GM23338 (cell line): ENCODE results near the gene LRMDA.

Experiments
- CREB1 ChIP-seq: fragments of 250-450 bp; sonication (Bioruptor Pico); IDR thresholded peaks from 2 replicates; pipeline ENCODE4 v1.5.0; 2020; ENCODE audit warnings: low read depth, mild to moderate bottlenecking, moderate library complexity
- EZH2 ChIP-seq: fragments of 200-600 bp; sonication (generic); IDR thresholded peaks from one replicate; pipeline ENCODE4 v1.8.0; 2017; ENCODE audit warnings: antibody characterized with exemption, mild to moderate bottlenecking, low read depth; ENCODE audit not compliant: unreplicated experiment
- EZH2phosphoT487 ChIP-seq: fragments of 200-600 bp; sonication (generic); IDR thresholded peaks from one replicate; pipeline ENCODE4 v1.8.1; 2018; ENCODE audit warnings: antibody characterized with exemption; ENCODE audit not compliant: unreplicated experiment
- JUNB ChIP-seq: IDR thresholded peaks from one replicate; pipeline ENCODE4 v1.6.1; 2016; ENCODE audit warnings: antibody characterized with exemption; ENCODE audit not compliant: unreplicated experiment
- NANOG ChIP-seq: IDR thresholded peaks from 2 replicates; pipeline ENCODE4 v1.6.1; 2016; ENCODE audit warnings: antibody characterized with exemption, borderline replicate concordance
- POLR2AphosphoS5 ChIP-seq: IDR thresholded peaks from 2 replicates; pipeline ENCODE4 v1.6.1; 2016; ENCODE audit warnings: antibody characterized with exemption, low read depth
- ZNF114 ChIP-seq: fragments of 250-450 bp; sonication (Bioruptor Pico); IDR thresholded peaks from 2 replicates; pipeline ENCODE4 v1.5.0; 2020; ENCODE audit warnings: mild to moderate bottlenecking, moderate library complexity
- ZNF331 ChIP-seq: fragments of 250-450 bp; sonication (Bioruptor Pico); IDR thresholded peaks from 2 replicates; pipeline ENCODE4 v1.5.0; 2020; ENCODE audit warnings: low read depth, mild to moderate bottlenecking, moderate library complexity
- TF ChIP-seq, protein P1 (sequence below), 2 experiments: fragments of 200-600 bp in 1 of 2; sonication (generic) in 1 of 2; conservative IDR thresholded peaks; 2 replicates each; pipeline versions ENCODE4 v1.5.1 to v1.6.1; 2016 to 2017; ENCODE audit warnings: antibody characterized with exemption in 2 of 2, low read depth in 2 of 2, mild to moderate bottlenecking in 2 of 2, moderate library complexity in 1 of 2
- TF ChIP-seq, protein P2 (sequence below): fragments of 250-450 bp; sonication (Bioruptor Pico); IDR thresholded peaks from 2 replicates; pipeline ENCODE4 v1.5.0; 2020; ENCODE audit warnings: mild to moderate bottlenecking, moderate library complexity
- TF ChIP-seq, protein P3 (sequence below): IDR thresholded peaks from one replicate; pipeline ENCODE4 v1.6.1; 2018; ENCODE audit warnings: antibody characterized with exemption; ENCODE audit not compliant: unreplicated experiment

DNA sequence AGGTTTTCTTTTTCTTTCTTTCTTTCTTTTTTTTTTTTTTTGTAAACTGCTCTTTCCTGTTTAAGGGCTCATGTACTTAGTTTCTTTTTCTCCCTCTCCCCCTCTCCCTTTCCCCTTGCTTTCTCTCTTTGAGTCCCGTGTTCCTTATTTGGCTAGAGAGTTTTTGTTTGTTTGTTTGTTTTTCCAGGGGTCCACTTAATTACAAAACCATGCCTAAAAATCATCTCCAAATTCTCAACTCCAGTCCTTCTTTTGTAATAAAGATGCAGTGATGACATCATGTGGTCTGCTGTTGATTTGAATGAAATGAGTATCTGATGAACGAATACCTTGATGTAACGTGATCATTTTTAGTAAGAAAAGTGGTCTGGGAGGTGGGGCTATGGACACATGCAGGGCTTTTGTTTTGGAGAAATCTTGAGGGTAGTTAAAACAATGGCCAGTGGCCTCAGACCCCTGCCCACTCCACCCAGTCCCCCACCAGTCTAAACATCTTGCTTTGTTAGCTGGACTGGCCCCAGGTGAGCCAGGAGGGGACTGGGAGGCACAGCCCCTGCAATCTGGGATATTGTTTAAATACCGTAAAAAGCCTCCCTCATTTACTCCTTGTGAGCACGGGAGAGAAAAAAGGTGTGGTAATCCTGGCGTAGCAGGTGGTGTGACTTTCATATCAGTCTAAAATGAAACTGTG is 165.7 kb downstream of the LRMDA start:
- TF ChIP-seq, protein P1, sequence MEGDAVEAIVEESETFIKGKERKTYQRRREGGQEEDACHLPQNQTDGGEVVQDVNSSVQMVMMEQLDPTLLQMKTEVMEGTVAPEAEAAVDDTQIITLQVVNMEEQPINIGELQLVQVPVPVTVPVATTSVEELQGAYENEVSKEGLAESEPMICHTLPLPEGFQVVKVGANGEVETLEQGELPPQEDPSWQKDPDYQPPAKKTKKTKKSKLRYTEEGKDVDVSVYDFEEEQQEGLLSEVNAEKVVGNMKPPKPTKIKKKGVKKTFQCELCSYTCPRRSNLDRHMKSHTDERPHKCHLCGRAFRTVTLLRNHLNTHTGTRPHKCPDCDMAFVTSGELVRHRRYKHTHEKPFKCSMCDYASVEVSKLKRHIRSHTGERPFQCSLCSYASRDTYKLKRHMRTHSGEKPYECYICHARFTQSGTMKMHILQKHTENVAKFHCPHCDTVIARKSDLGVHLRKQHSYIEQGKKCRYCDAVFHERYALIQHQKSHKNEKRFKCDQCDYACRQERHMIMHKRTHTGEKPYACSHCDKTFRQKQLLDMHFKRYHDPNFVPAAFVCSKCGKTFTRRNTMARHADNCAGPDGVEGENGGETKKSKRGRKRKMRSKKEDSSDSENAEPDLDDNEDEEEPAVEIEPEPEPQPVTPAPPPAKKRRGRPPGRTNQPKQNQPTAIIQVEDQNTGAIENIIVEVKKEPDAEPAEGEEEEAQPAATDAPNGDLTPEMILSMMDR (conservative IDR thresholded peaks at IDR 0.05; ENCODE audit: low read depth in 2 of 2) = no peak
- no peak for TF ChIP-seq EZH2
- TF ChIP-seq JUNB = no peak
- TF ChIP-seq POLR2AphosphoS5 = no peak
- TF ChIP-seq EZH2phosphoT487 = no peak
- TF ChIP-seq, protein P2, sequence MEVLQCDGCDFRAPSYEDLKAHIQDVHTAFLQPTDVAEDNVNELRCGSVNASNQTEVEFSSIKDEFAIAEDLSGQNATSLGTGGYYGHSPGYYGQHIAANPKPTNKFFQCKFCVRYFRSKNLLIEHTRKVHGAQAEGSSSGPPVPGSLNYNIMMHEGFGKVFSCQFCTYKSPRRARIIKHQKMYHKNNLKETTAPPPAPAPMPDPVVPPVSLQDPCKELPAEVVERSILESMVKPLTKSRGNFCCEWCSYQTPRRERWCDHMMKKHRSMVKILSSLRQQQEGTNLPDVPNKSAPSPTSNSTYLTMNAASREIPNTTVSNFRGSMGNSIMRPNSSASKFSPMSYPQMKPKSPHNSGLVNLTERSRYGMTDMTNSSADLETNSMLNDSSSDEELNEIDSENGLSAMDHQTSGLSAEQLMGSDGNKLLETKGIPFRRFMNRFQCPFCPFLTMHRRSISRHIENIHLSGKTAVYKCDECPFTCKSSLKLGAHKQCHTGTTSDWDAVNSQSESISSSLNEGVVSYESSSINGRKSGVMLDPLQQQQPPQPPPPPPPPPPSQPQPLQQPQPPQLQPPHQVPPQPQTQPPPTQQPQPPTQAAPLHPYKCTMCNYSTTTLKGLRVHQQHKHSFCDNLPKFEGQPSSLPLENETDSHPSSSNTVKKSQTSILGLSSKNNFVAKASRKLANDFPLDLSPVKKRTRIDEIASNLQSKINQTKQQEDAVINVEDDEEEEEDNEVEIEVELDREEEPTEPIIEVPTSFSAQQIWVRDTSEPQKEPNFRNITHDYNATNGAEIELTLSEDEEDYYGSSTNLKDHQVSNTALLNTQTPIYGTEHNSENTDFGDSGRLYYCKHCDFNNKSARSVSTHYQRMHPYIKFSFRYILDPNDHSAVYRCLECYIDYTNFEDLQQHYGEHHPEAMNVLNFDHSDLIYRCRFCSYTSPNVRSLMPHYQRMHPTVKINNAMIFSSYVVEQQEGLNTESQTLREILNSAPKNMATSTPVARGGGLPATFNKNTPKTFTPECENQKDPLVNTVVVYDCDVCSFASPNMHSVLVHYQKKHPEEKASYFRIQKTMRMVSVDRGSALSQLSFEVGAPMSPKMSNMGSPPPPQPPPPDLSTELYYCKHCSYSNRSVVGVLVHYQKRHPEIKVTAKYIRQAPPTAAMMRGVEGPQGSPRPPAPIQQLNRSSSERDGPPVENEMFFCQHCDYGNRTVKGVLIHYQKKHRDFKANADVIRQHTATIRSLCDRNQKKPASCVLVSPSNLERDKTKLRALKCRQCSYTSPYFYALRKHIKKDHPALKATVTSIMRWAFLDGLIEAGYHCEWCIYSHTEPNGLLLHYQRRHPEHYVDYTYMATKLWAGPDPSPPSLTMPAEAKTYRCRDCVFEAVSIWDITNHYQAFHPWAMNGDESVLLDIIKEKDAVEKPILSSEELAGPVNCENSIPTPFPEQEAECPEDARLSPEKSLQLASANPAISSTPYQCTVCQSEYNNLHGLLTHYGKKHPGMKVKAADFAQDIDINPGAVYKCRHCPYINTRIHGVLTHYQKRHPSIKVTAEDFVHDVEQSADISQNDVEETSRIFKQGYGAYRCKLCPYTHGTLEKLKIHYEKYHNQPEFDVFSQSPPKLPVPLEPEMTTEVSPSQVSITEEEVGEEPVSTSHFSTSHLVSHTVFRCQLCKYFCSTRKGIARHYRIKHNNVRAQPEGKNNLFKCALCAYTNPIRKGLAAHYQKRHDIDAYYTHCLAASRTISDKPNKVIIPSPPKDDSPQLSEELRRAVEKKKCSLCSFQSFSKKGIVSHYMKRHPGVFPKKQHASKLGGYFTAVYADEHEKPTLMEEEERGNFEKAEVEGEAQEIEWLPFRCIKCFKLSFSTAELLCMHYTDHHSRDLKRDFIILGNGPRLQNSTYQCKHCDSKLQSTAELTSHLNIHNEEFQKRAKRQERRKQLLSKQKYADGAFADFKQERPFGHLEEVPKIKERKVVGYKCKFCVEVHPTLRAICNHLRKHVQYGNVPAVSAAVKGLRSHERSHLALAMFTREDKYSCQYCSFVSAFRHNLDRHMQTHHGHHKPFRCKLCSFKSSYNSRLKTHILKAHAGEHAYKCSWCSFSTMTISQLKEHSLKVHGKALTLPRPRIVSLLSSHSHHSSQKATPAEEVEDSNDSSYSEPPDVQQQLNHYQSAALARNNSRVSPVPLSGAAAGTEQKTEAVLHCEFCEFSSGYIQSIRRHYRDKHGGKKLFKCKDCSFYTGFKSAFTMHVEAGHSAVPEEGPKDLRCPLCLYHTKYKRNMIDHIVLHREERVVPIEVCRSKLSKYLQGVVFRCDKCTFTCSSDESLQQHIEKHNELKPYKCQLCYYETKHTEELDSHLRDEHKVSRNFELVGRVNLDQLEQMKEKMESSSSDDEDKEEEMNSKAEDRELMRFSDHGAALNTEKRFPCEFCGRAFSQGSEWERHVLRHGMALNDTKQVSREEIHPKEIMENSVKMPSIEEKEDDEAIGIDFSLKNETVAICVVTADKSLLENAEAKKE (CRISPR knock-in tag) = no peak
- TF ChIP-seq CREB1 (CRISPR knock-in tag) = no peak
- TF ChIP-seq, protein P3, sequence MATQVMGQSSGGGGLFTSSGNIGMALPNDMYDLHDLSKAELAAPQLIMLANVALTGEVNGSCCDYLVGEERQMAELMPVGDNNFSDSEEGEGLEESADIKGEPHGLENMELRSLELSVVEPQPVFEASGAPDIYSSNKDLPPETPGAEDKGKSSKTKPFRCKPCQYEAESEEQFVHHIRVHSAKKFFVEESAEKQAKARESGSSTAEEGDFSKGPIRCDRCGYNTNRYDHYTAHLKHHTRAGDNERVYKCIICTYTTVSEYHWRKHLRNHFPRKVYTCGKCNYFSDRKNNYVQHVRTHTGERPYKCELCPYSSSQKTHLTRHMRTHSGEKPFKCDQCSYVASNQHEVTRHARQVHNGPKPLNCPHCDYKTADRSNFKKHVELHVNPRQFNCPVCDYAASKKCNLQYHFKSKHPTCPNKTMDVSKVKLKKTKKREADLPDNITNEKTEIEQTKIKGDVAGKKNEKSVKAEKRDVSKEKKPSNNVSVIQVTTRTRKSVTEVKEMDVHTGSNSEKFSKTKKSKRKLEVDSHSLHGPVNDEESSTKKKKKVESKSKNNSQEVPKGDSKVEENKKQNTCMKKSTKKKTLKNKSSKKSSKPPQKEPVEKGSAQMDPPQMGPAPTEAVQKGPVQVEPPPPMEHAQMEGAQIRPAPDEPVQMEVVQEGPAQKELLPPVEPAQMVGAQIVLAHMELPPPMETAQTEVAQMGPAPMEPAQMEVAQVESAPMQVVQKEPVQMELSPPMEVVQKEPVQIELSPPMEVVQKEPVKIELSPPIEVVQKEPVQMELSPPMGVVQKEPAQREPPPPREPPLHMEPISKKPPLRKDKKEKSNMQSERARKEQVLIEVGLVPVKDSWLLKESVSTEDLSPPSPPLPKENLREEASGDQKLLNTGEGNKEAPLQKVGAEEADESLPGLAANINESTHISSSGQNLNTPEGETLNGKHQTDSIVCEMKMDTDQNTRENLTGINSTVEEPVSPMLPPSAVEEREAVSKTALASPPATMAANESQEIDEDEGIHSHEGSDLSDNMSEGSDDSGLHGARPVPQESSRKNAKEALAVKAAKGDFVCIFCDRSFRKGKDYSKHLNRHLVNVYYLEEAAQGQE = no peak
- TF ChIP-seq NANOG = no peak
- TF ChIP-seq ZNF331 = no peak
- TF ChIP-seq ZNF114 (CRISPR knock-in tag) = no peak
